Stimulated activated effector memory CD8-positive, alpha-beta T cell treated with anti-CD3 and anti-CD28 coated beads, Interleukin-12 subunit alpha, Interleukin-12 subunit beta, amount 100 ng/mL, for 72 hours (primary cell): Measurements from ENCODE around the gene VKORC1.

Source experiments
- ATAC-seq: fragments of 150-1000 bp; cut with Tn5 transposase; 2 replicates; pipeline ENCODE4 v1.10.0; 2021
- DNase-seq, 2 donors: peaks; one replicate each; pipeline ENCODE4 v3.0.0; 2021 to 2022; ENCODE audit warnings: low spot score in 2 of 2
- H3K27ac Mint-ChIP-seq: one replicate; pipeline ENCODE4 v1.8.0; 2022; ENCODE audit warnings: mild to moderate bottlenecking, mixed read lengths
- H3K36me3 Mint-ChIP-seq: one replicate; pipeline ENCODE4 v1.8.0; 2022; ENCODE audit warnings: mild to moderate bottlenecking, mixed read lengths
- H3K4me1 Mint-ChIP-seq: one replicate; pipeline ENCODE4 v1.8.0; 2022; ENCODE audit warnings: mixed read lengths
- H3K4me3 Mint-ChIP-seq: one replicate; pipeline ENCODE4 v1.8.0; 2022; ENCODE audit warnings: mild to moderate bottlenecking, mixed read lengths
- H3K9me3 Mint-ChIP-seq: one replicate; pipeline ENCODE4 v1.8.0; 2022; ENCODE audit warnings: mixed read lengths

The VKORC1 gene

GRCh38 chr16:31073142-31073969 lies 21.2 kb downstream of the VKORC1 start:
- H3K36me3 Mint-ChIP-seq: peaks cover 43% of the 10 kb centered on the region
- peaks cover 50% of the 10 kb centered on the region for H3K4me1 Mint-ChIP-seq
- no peaks in the 10 kb centered on the region for H3K9me3 Mint-ChIP-seq
- H3K27ac Mint-ChIP-seq: peak overlapping the region; percentile 97
- ATAC-seq: peak; percentile 72
- peak overlapping the region; percentile 94 for H3K4me3 Mint-ChIP-seq
- DNase-seq: peak; percentile 85 to 97

- H3K27ac Mint-ChIP-seq: peak overlapping the region; percentile 97
- peak; percentile 16 for ATAC-seq
- no peaks in the 10 kb centered on the region for H3K9me3 Mint-ChIP-seq
- peaks cover 36% of the 10 kb centered on the region for H3K36me3 Mint-ChIP-seq
- H3K4me1 Mint-ChIP-seq: peaks cover 47% of the 10 kb centered on the region
- no peak for DNase-seq
- peak overlapping the region; percentile 94 for H3K4me3 Mint-ChIP-seq
Observed at GRCh38 chr16:31072540-31073141, 22.0 kb downstream of the VKORC1 start.

GRCh38 chr16:31071861-31072260 lies 22.7 kb downstream of the VKORC1 start:
- Mint-ChIP-seq H3K4me3 (peak overlapping the region; percentile 94), H3K9me3 (no peaks in the 10 kb centered on the region), H3K27ac (peak overlapping the region; percentile 97), H3K36me3 (peaks cover 28% of the 10 kb centered on the region), H3K4me1 (peaks cover 48% of the 10 kb centered on the region)
- ATAC-seq (no peak), DNase-seq (peak in 1 of 2 donors; percentile 47)

- DNase-seq: no peak
- Mint-ChIP-seq H3K4me3 (no peak overlapping the region), H3K9me3 (no peaks in the 10 kb centered on the region), H3K27ac (peak overlapping the region; percentile 91), H3K36me3 (peaks cover 32% of the 10 kb centered on the region), H3K4me1 (peaks cover 66% of the 10 kb centered on the region)
- no peak for ATAC-seq
Observed at GRCh38 chr16:31067342-31067741, 27.3 kb downstream of the VKORC1 start.

- H3K4me1 Mint-ChIP-seq: peaks cover 74% of the 10 kb centered on the region
- peaks cover 53% of the 10 kb centered on the region for H3K36me3 Mint-ChIP-seq
- H3K27ac Mint-ChIP-seq: peak overlapping the region; percentile 91
- ATAC-seq: peak; percentile 57
- H3K4me3 Mint-ChIP-seq: peak overlapping the region; percentile 71
- no peaks in the 10 kb centered on the region for H3K9me3 Mint-ChIP-seq
- no peak for DNase-seq
Observed at GRCh38 chr16:31064882-31065461, 29.6 kb downstream of the VKORC1 start.

GRCh38 chr16:31063843-31064611 lies 30.6 kb downstream of the VKORC1 start:
- peaks cover 59% of the 10 kb centered on the region for H3K36me3 Mint-ChIP-seq
- H3K4me3 Mint-ChIP-seq: peak overlapping the region; percentile 71
- peak; percentile 25 to 77 for DNase-seq
- peak; percentile 76 for ATAC-seq
- H3K4me1 Mint-ChIP-seq: peaks cover 70% of the 10 kb centered on the region
- peak overlapping the region; percentile 91 for H3K27ac Mint-ChIP-seq
- no peaks in the 10 kb centered on the region for H3K9me3 Mint-ChIP-seq

GRCh38 chr16:31063495-31063842 lies 31.1 kb downstream of the VKORC1 start:
- ATAC-seq: no peak

GRCh38 chr16:31061813-31062440 lies 32.7 kb downstream of the VKORC1 start:
- no peak for DNase-seq
- H3K36me3 Mint-ChIP-seq: peaks cover 74% of the 10 kb centered on the region
- no peak for ATAC-seq
- H3K27ac Mint-ChIP-seq: no peak overlapping the region
- H3K4me1 Mint-ChIP-seq: peaks cover 59% of the 10 kb centered on the region
- no peaks in the 10 kb centered on the region for H3K9me3 Mint-ChIP-seq
- H3K4me3 Mint-ChIP-seq: no peak overlapping the region

More at GRCh38 chr16:31063495-31063842, 31.1 kb downstream of the VKORC1 start:
- Mint-ChIP-seq H3K27ac (peak overlapping the region; percentile 91), H3K36me3 (peaks cover 63% of the 10 kb centered on the region), H3K4me3 (peak overlapping the region; percentile 71), H3K4me1 (peaks cover 66% of the 10 kb centered on the region), H3K9me3 (no peaks in the 10 kb centered on the region)
- DNase-seq: no peak

- H3K4me1 Mint-ChIP-seq: peaks cover 52% of the 10 kb centered on the region
- H3K27ac Mint-ChIP-seq: no peak overlapping the region
- ATAC-seq (no peak), DNase-seq (no peak)
- H3K36me3 Mint-ChIP-seq: peaks cover 79% of the 10 kb centered on the region
- H3K4me3 Mint-ChIP-seq: no peak overlapping the region
- H3K9me3 Mint-ChIP-seq: no peaks in the 10 kb centered on the region
Observed at GRCh38 chr16:31061126-31061812, 33.3 kb downstream of the VKORC1 start.

- no peak overlapping the region for H3K4me3 Mint-ChIP-seq
Observed at GRCh38 chr16:31055613-31056012, 39.0 kb downstream of the VKORC1 start.

GRCh38 chr16:31052114-31052513 lies 42.5 kb downstream of the VKORC1 start:
- Mint-ChIP-seq H3K27ac (no peak overlapping the region), H3K36me3 (peaks cover 16% of the 10 kb centered on the region), H3K4me3 (no peak overlapping the region), H3K4me1 (peaks cover 10% of the 10 kb centered on the region), H3K9me3 (no peaks in the 10 kb centered on the region)
- ATAC-seq (peak; percentile 88), DNase-seq (no peak)

More at GRCh38 chr16:31055613-31056012, 39.0 kb downstream of the VKORC1 start:
- no peak for ATAC-seq
- H3K4me1 Mint-ChIP-seq: peaks cover 17% of the 10 kb centered on the region
- DNase-seq: no peak
- H3K36me3 Mint-ChIP-seq: peaks cover 41% of the 10 kb centered on the region
- no peaks in the 10 kb centered on the region for H3K9me3 Mint-ChIP-seq
- H3K27ac Mint-ChIP-seq: no peak overlapping the region

- Mint-ChIP-seq H3K4me1 (peaks cover 10% of the 10 kb centered on the region), H3K4me3 (no peak overlapping the region), H3K9me3 (no peaks in the 10 kb centered on the region), H3K36me3 (no peaks in the 10 kb centered on the region), H3K27ac (no peak overlapping the region)
- ATAC-seq: no peak
- DNase-seq: no peak
Observed at GRCh38 chr16:31050280-31051030, 44.1 kb downstream of the VKORC1 start.

- no peak overlapping the region for H3K4me3 Mint-ChIP-seq
- ATAC-seq (no peak), DNase-seq (no peak)
- H3K27ac Mint-ChIP-seq: no peak overlapping the region
- peaks cover 48% of the 10 kb centered on the region for H3K36me3 Mint-ChIP-seq
- no peaks in the 10 kb centered on the region for H3K9me3 Mint-ChIP-seq
- H3K4me1 Mint-ChIP-seq: no peaks in the 10 kb centered on the region
Observed at GRCh38 chr16:31043898-31044481, 50.6 kb downstream of the VKORC1 start.
